ENCODE measurements around the gene LRP1. TPM values are rescaled to one million over a fixed set of nuclear protein-coding genes. Genes with fewer than 3 reads are reported as not detected.

LRP1 gene
- total and polyA plus RNA-seq, 5 experiments from 2014 or later, result 0.51 to 6.0 (median 2.7) TPM; not detected in 1

DNA sequence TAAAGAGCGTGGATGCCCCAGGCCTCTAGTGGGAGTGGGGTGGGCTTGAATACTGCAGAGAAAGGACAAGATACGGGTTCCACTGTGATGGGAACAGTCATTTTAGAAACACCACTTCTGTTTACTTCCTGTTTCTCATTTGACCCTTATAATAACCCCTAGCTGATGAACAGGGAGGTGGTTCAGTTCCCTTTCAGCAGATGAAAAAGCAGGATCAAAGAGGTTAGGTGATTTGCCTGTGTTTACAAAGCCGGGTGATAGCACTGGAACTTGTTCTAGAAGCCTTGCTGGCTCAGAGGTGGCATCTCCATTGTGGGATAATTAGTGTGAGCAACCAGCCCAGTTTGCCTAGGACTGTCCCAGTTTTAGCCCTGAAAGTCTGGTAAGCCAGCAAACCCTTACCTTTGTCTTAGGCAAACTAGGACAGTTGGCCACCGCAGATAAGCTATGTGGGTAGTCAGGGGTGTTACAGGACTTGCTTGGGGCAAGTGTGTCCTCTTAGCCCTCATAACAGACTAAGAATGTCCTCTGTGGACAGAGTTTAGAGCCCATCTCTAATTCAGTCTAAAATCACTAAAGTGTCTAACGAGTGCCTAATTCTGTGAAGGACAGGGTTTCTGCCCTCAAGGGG, 26.6 kb downstream of the LRP1 start:
- Mint-ChIP-seq H3K36me3 (no peaks in the 10 kb centered on the region), H3K27me3 (peaks cover 0 to 11% (median 2%) of the 10 kb centered on the region in 5 donors), H3K9me3 (no peaks in the 10 kb centered on the region), H3K27ac (peak overlapping the region in 1 of 10 donors; percentile 27), H3K4me1 (peaks cover 4 to 16% (median 9%) of the 10 kb centered on the region in 4 donors), H3K4me3 (no peak overlapping the region)
- POLR2A ChIA-PET, result no interaction called here
- no peak for ATAC-seq
- DNase-seq, result no peak

DNA sequence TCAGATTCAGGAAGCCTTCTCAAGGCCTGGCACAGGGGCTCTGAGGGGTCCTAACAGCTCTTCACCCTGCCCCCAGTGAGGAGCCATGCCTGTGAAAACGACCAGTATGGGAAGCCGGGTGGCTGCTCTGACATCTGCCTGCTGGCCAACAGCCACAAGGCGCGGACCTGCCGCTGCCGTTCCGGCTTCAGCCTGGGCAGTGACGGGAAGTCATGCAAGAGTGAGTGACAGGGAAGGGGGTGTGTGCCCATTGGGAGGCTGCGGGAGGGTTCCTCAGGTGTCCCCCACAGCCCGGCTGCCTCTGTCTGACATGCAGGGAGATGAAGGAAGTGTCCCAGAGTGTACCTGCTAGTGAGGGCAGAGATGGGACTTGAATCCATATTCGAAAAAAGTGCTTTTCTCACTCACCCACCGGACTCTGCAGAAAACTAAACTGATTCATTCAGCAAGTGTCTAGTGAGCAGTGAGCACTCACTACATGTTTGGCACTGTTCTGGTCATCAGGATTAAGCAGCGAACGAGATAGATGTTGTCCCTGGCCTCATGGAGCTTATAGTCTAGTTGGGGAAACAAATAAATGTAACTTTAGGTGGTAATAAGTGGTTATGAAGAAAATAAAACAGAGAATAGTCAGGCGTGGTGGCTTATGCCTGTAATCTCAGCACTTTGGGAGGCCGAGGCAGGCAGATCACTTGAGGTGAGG, 28.6 kb downstream of the LRP1 start:
- no peak overlapping the region for H3K4me3 Mint-ChIP-seq
- no peak for DNase-seq
- ATAC-seq, result no peak
- no peaks in the 10 kb centered on the region for H3K36me3 Mint-ChIP-seq
- H3K27ac Mint-ChIP-seq, result no peak overlapping the region
- H3K27me3 Mint-ChIP-seq, result peaks cover 0 to 11% (median 0%) of the 10 kb centered on the region in 5 donors
- POLR2A ChIA-PET, result no interaction called here
- H3K9me3 Mint-ChIP-seq, result no peaks in the 10 kb centered on the region
- H3K4me1 Mint-ChIP-seq, result peaks cover 4 to 16% (median 9%) of the 10 kb centered on the region in 4 donors

DNA sequence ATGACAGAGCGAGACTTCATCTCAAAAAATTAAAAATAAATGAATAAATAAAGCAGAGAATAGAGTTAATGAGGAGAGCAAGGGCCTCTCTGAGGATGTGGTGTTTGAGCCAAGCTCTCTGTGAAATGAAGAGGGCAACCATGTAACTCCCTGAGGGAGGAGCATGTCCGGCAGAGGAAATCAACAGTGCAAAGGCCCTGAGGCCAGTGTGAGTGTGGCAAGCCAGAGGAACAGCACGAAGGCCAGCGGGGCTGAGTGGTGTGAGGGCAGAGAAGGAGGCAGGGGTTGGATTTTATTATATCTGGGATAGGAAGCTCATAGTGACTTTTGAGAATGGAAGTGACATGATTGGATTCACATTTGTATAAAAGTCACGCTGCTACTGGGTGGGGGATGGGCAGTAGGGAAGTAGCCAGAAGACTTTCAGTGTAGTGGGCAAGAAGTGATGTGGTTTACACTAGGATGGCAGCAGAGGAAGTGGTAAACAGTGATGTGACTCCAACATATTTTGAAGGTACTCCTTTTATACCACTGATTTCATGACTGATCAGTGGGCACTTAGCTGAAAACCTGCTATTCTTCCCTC, 29.4 kb downstream of the LRP1 start:
- no peak for ATAC-seq
- H3K27ac Mint-ChIP-seq, result peak overlapping the region in 1 of 10 donors; percentile 69
- DNase-seq, result no peak
- POLR2A ChIA-PET, result no interaction called here
- no peaks in the 10 kb centered on the region for H3K36me3 Mint-ChIP-seq
- H3K4me1 Mint-ChIP-seq, result peaks cover 4 to 16% (median 9%) of the 10 kb centered on the region in 4 donors
- peaks cover 0 to 11% (median 0%) of the 10 kb centered on the region in 5 donors for H3K27me3 Mint-ChIP-seq
- no peaks in the 10 kb centered on the region for H3K9me3 Mint-ChIP-seq
- H3K4me3 Mint-ChIP-seq, result no peak overlapping the region

DNA sequence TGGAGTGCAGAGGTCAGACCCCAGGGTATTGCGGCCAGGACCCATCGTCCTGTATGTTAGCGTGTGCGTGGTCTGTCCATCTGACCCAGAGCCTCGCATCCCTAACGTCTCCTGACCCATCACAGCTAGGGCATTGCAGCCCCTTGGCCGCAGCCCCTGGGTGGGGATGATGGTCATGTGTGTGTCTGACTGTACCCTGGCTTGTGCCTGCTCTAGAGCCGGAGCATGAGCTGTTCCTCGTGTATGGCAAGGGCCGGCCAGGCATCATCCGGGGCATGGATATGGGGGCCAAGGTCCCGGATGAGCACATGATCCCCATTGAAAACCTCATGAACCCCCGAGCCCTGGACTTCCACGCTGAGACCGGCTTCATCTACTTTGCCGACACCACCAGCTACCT, 29.9 kb downstream of the LRP1 start:
- H3K27me3 Mint-ChIP-seq, result peaks cover 0 to 10% (median 0%) of the 10 kb centered on the region in 5 donors
- H3K27ac Mint-ChIP-seq, result no peak overlapping the region
- no peak for ATAC-seq
- no peaks in the 10 kb centered on the region for H3K9me3 Mint-ChIP-seq
- no peak for DNase-seq
- H3K4me1 Mint-ChIP-seq, result peaks cover 4 to 15% (median 9%) of the 10 kb centered on the region in 4 donors
- H3K4me3 Mint-ChIP-seq, result no peak overlapping the region
- POLR2A ChIA-PET, result no interaction called here
- no peaks in the 10 kb centered on the region for H3K36me3 Mint-ChIP-seq

DNA sequence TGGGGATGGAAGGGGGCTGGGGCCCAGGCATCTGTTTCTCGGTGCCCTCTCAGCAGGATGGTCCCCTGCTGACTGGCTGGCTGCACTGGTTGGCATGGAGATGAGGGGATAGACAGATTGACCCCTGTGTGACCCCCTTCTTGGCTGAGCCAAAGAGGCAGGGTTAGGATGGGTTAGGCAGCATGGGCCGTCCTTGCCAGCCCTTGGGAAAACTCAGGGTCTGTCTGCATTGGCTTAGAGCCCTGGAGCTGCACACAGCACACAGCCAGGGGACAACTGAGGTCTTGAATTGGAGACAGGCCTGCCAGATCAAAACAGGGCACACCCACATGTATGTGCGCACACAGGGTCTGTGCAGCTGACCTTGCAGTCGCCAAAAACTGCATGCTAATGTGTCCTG, 30.4 kb downstream of the LRP1 start:
- Mint-ChIP-seq H3K9me3 (no peaks in the 10 kb centered on the region), H3K27ac (no peak overlapping the region), H3K36me3 (no peaks in the 10 kb centered on the region), H3K27me3 (peaks cover 0 to 5% (median 0%) of the 10 kb centered on the region in 5 donors), H3K4me1 (peaks cover 4 to 14% (median 9%) of the 10 kb centered on the region in 4 donors), H3K4me3 (no peak overlapping the region)
- POLR2A ChIA-PET, result no interaction called here
- no peak for DNase-seq
- ATAC-seq, result no peak

DNA sequence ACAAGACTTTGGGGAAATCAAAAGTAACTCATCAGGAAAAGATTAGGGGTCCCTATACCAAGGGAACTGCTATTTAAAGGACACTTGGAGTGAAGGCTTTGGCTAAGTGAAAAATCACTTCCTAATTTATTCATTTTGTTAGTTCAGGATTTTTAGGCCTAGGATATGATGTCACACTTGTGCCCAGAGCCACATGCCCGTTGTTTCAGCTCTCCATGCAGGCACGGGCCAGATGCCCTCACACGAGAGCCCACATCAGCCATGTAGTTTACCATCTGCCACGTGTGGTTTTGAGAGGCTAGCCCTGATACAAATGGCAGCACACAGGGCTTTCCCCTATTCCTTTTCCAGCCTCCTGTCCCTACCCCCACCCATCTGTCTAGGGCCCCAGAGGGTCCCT, 31.0 kb downstream of the LRP1 start:
- H3K9me3 Mint-ChIP-seq, result no peaks in the 10 kb centered on the region
- POLR2A ChIA-PET, result no interaction called here
- DNase-seq, result no peak
- no peak overlapping the region for H3K27ac Mint-ChIP-seq
- no peak overlapping the region for H3K4me3 Mint-ChIP-seq
- no peak for ATAC-seq
- H3K4me1 Mint-ChIP-seq, result peaks cover 4 to 14% (median 9%) of the 10 kb centered on the region in 4 donors
- H3K27me3 Mint-ChIP-seq, result peaks cover 0 to 5% (median 0%) of the 10 kb centered on the region in 5 donors
- H3K36me3 Mint-ChIP-seq, result no peaks in the 10 kb centered on the region

DNA sequence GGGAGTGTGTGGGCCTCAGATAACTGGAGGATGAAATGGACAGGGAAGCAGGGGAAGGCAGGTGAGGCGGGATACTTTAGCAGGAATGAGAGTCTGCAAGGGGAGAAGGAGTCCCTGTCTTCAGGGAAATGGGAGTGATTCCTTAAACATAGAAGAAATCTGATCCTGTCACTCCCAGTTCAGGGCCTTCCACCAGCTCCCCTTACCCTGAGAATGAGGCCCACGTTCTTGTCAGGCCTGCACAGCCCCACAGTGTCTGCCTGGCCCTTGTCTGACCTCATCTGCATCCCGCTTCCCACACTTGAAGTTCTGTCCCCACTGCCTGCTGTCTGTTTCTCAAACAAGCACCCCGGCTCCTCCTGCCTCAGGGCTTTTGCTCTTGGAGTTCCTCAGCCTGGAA, 31.8 kb downstream of the LRP1 start:
- no peak for ATAC-seq
- POLR2A ChIA-PET, result no interaction called here
- Mint-ChIP-seq H3K4me1 (peaks cover 4 to 14% (median 9%) of the 10 kb centered on the region in 4 donors), H3K9me3 (no peaks in the 10 kb centered on the region), H3K4me3 (no peak overlapping the region), H3K27ac (peak overlapping the region in 1 of 10 donors; percentile 43), H3K36me3 (no peaks in the 10 kb centered on the region), H3K27me3 (peaks cover 0 to 5% (median 0%) of the 10 kb centered on the region in 5 donors)
- no peak for DNase-seq

DNA sequence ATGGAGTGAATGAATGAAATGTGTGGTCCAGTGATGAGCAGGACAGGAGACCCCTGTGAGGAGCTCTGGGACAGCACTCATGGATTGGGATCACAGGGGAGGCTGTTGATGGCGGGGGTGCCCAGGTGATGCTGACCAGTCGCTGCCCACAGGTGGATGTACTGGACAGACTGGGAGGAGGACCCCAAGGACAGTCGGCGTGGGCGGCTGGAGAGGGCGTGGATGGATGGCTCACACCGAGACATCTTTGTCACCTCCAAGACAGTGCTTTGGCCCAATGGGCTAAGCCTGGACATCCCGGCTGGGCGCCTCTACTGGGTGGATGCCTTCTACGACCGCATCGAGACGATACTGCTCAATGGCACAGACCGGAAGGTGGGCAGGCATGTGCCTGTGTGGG, 32.5 kb downstream of the LRP1 start:
- no peaks in the 10 kb centered on the region for H3K9me3 Mint-ChIP-seq
- POLR2A ChIA-PET, result no interaction called here

DNA sequence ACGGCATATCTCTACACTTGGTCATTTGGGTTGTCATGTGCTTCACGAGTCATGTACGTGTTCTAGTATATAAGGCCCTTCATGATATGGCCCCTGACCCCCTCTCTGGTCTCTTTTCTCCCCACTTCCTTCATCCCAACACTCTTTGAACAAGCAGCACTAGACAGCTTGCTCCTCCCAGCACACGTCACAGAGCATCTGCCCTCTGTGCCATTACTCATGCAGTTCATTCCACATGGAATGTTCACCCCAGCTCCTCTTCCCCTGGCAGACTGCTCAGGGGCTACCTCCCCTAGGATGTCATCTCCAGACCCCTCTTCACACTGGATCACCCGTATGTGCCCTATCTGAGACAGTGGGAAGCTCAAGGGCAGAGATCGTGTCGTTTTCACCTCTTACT, 33.2 kb downstream of the LRP1 start:
- H3K27ac Mint-ChIP-seq, result peak overlapping the region in 1 of 10 donors; percentile 20
- H3K27me3 Mint-ChIP-seq, result peaks cover 0 to 3% (median 0%) of the 10 kb centered on the region in 5 donors
- no peak overlapping the region for H3K4me3 Mint-ChIP-seq
- DNase-seq, result no peak
- H3K36me3 Mint-ChIP-seq, result no peaks in the 10 kb centered on the region
- H3K4me1 Mint-ChIP-seq, result peaks cover 4 to 14% (median 9%) of the 10 kb centered on the region in 4 donors
- no peak for ATAC-seq
- no peaks in the 10 kb centered on the region for H3K9me3 Mint-ChIP-seq
- POLR2A ChIA-PET, result no interaction called here

More for the DNA sequence above, 32.5 kb downstream of the LRP1 start:
- no peak overlapping the region for H3K4me3 Mint-ChIP-seq
- peaks cover 0 to 5% (median 0%) of the 10 kb centered on the region in 5 donors for H3K27me3 Mint-ChIP-seq
- DNase-seq (no peak), ATAC-seq (no peak)
- peak overlapping the region in 1 of 10 donors; percentile 65 for H3K27ac Mint-ChIP-seq
- peaks cover 4 to 14% (median 9%) of the 10 kb centered on the region in 4 donors for H3K4me1 Mint-ChIP-seq
- H3K36me3 Mint-ChIP-seq, result no peaks in the 10 kb centered on the region

DNA sequence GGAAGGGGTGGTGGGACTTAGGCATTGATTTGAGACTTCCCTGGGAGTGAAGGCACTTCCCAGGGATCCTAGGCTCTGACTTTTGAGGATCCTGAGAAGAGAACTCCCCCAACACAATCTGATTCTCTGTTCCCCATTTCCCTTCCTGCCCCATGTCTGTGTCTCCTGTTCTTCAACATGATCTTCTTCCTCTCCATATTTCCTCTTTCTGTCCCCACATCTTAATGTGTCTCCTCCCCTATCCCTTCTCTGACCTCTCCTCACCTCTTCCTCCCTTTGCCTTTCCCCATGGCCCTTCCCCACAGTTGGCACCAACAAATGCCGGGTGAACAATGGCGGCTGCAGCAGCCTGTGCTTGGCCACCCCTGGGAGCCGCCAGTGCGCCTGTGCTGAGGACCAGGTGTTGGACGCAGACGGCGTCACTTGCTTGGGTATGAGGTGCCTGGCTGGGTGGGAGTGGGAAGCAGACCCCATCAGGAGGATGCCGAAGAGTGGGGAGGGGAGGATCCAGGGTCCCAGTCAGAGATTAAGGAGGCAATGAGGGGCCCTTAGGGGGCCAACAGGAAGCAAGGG, 34.4 kb downstream of the LRP1 start:
- H3K27ac Mint-ChIP-seq, result peak overlapping the region in 1 of 10 donors; percentile 13
- ATAC-seq (no peak), DNase-seq (no peak)
- H3K4me1 Mint-ChIP-seq, result peaks cover 2 to 7% (median 5%) of the 10 kb centered on the region in 4 donors
- no peaks in the 10 kb centered on the region for H3K27me3 Mint-ChIP-seq
- no peaks in the 10 kb centered on the region for H3K36me3 Mint-ChIP-seq
- no peak overlapping the region for H3K4me3 Mint-ChIP-seq
- POLR2A ChIA-PET, result interaction anchor here (0.7 kb wide), 1 partner anchor 14 kb away, joined by 3 read pairs; no protein-coding TSS in a partner anchor
- H3K9me3 Mint-ChIP-seq, result no peaks in the 10 kb centered on the region

DNA sequence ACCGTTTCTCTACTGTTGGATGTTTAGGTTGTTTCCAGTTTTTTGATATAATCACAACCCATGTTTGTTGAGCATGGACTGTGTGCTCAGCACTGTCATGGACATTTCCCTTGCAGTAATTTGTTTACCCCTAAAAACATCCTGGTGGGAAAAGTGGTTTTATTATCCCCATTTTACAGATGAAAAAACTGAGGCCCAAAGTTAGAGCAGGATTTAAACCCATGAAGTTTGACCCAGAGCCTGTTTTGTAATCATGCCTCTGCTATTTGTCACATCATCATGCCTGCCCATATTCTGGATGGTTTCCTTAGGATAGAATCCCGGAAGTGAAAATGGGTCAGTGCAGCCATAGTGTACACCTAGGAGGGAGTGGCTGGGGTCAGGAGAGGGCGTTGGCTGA, 36.2 kb downstream of the LRP1 start:
- Mint-ChIP-seq H3K27me3 (no peaks in the 10 kb centered on the region), H3K36me3 (no peaks in the 10 kb centered on the region)
- POLR2A ChIA-PET, result no interaction called here

DNA sequence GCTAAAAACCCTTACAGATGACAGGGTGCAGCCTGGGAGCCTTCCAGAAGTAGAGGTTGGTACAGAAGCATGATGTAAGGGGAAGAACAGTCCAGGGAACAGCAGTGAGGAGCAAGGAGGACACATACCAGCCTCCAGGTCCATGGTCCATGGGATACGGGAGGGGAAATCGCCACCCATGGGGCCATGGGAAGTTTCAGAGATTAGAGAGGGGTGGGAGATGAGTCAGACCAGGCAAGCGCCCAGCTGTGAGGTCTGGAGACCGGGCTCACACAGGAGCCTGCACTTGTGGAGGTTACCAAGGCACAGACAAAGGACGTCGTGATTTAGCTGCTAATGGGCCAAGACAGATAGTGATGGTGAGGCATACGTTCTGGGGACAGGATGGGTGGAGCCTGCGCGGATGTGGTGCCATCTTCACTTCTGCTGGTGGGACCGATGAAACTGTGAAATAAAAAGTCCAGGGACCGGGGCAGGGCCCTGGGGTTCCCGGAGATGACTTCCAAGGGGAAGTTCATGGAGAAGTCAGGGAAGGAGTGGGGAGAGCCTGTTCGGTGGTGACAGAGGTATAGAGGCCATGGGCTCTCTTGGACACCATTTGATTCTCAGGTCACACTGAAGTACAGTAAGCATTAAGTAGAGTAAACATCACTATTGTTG, 36.8 kb downstream of the LRP1 start:
- POLR2A ChIA-PET, result no interaction called here

More for the DNA sequence above, 36.2 kb downstream of the LRP1 start:
- DNase-seq (no peak), ATAC-seq (no peak)
- Mint-ChIP-seq H3K4me3 (no peak overlapping the region), H3K27ac (peak overlapping the region in 1 of 10 donors; percentile 75), H3K9me3 (no peaks in the 10 kb centered on the region), H3K4me1 (no peaks in the 10 kb centered on the region)

More for the DNA sequence above, 36.8 kb downstream of the LRP1 start:
- H3K4me1 Mint-ChIP-seq, result no peaks in the 10 kb centered on the region
- ATAC-seq (no peak), DNase-seq (no peak)
- H3K4me3 Mint-ChIP-seq, result no peak overlapping the region
- no peaks in the 10 kb centered on the region for H3K9me3 Mint-ChIP-seq
- H3K27me3 Mint-ChIP-seq, result no peaks in the 10 kb centered on the region
- no peaks in the 10 kb centered on the region for H3K36me3 Mint-ChIP-seq
- H3K27ac Mint-ChIP-seq, result peak overlapping the region in 2 of 10 donors; percentile 41 to 75

All from naive thymus-derived CD8-positive, alpha-beta T cell (primary cell).